Hematopoietic multipotent progenitor cell treated with erythropoietin and hydrocortisone succinate and interleukin-3 and kit ligand, for 17 days (in vitro differentiated cells): ENCODE data around the gene ARID1A.
"Not testable (repeated sequence)": the region's sequence is repeated elsewhere in the genome, so short reads cannot be mapped to it uniquely, and the experiment has no call there.

Source experiments
- DNase-seq: peaks from one replicate; pipeline ENCODE4 v3.0.0-alpha.2; 2015; ENCODE audit warnings: low spot score

Gene ARID1A

GRCh38 chr1:26788515-26788785, 92.6 kb downstream of the ARID1A start:
- no peak for DNase-seq

- peak; percentile 92 for DNase-seq
These were observed 93.2 kb downstream of the ARID1A start for GRCh38 chr1:26788836-26789611.

GRCh38 chr1:26789612-26789865, 93.7 kb downstream of the ARID1A start:
- DNase-seq: no peak

GRCh38 chr1:26789931-26790330, 94.1 kb downstream of the ARID1A start:
- DNase-seq: no peak

- no peak for DNase-seq
These were observed 94.7 kb downstream of the ARID1A start for GRCh38 chr1:26790551-26790953.

GRCh38 chr1:26791148-26791547, 95.3 kb downstream of the ARID1A start:
- no peak for DNase-seq

GRCh38 chr1:26791626-26792025, 95.8 kb downstream of the ARID1A start:
- DNase-seq: peak; percentile 46

GRCh38 chr1:26792924-26793323, 97.1 kb downstream of the ARID1A start:
- no peak for DNase-seq

GRCh38 chr1:26794391-26794790, 98.6 kb downstream of the ARID1A start:
- no peak for DNase-seq

- no peak for DNase-seq
These were observed 101.8 kb downstream of the ARID1A start for GRCh38 chr1:26797627-26798026.

- no peak for DNase-seq
These were observed 103.8 kb downstream of the ARID1A start for GRCh38 chr1:26799479-26800142.

GRCh38 chr1:26803932-26804331, 108.1 kb downstream of the ARID1A start:
- not testable (repeated sequence) for DNase-seq

- peak; percentile 65 for DNase-seq
These were observed 114.3 kb downstream of the ARID1A start for GRCh38 chr1:26810105-26810504.

GRCh38 chr1:26811057-26811456, 115.2 kb downstream of the ARID1A start:
- no peak for DNase-seq

GRCh38 chr1:26811708-26812107, 115.9 kb downstream of the ARID1A start:
- no peak for DNase-seq

GRCh38 chr1:26814377-26814776, 118.6 kb downstream of the ARID1A start:
- no peak for DNase-seq

GRCh38 chr1:26814893-26815292, 119.1 kb downstream of the ARID1A start:
- no peak for DNase-seq

GRCh38 chr1:26820784-26821269, 125.0 kb downstream of the ARID1A start:
- no peak for DNase-seq

GRCh38 chr1:26822737-26823395, 127.1 kb downstream of the ARID1A start:
- no peak for DNase-seq

- DNase-seq: no peak
These were observed 128.9 kb downstream of the ARID1A start for GRCh38 chr1:26824731-26825130.

GRCh38 chr1:26826261-26827105, 130.7 kb downstream of the ARID1A start, which contains the start of gene ZDHHC18:
Gene ZDHHC18, plus strand, starts transcription at chr1:26826688. Its CDS starts 117 bp downstream, at chr1:26826805.
- peak; percentile 44 for DNase-seq

GRCh38 chr1:26827106-26827604, 131.3 kb downstream of the ARID1A start:
- no peak for DNase-seq
